Stimulated activated CD8-positive, alpha-beta memory T cell treated with anti-CD3 and anti-CD28 coated beads, Interleukin-2, amount 100 ng/mL, for 1 hour (primary cell): ENCODE data around the gene TRIM51.
"Not testable (repeated sequence)": the region's sequence is repeated elsewhere in the genome, so short reads cannot be mapped to it uniquely, and the experiment has no call there.

Experiments used
- DNase-seq, 2 donors: peaks; one replicate each; pipeline ENCODE4 v3.0.0-alpha.2; 2020; ENCODE audit warnings: low read depth in 2 of 2

Gene TRIM51, protein sequence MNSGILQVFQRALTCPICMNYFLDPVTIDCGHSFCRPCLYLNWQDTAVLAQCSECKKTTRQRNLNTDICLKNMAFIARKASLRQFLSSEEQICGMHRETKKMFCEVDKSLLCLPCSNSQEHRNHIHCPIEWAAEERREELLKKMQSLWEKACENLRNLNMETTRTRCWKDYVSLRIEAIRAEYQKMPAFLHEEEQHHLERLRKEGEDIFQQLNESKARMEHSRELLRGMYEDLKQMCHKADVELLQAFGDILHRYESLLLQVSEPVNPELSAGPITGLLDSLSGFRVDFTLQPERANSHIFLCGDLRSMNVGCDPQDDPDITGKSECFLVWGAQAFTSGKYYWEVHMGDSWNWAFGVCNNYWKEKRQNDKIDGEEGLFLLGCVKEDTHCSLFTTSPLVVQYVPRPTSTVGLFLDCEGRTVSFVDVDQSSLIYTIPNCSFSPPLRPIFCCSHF

DNA sequence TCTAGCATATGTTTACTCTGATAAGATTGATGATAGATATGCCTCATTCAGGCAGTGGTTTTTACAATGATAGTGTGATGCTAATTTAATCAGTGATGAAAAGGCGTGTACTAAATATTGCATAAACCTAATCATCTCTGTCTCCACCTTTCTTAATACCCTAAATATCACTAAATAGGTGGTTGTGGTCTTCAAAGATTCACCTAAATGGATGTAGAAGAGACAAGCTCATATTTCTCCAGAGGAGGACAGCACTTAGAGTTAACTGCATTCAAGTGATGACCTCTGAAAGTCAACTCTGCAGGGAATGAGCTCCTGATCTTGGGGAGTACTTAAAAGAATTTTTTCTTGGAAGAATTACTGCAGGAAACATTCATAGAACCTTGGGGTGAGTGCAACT, at the start of gene TRIM51:
Gene TRIM51 (plus strand): TSS at position 301 of the 400 bp plus-strand sequence. CDS start 2,132 bp downstream, outside the sequence.
- not testable (repeated sequence) for DNase-seq

DNA sequence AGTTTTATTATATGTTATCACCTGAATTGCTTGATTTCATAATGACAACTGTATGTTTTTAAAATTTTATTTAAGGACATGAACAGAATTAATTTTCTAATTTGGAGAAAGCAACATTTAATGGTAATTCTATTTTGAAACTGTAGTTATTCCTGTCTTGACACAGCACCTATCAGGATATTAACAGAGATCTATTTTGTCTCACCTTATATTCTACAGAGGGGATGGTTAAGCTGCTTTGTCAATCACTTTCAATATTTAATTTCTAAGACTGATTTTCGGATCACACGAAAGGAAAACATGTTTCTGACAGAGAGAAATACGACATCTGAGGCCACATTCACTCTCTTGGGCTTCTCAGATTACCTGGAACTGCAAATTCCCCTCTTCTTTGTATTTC, 44.6 kb upstream of the TRIM51 start, which contains the start of gene OR5D16:
Gene OR5D16 (plus strand): TSS at position 301 of the 400 bp plus-strand sequence. CDS start 0 bp downstream, at position 301.
- no peak for DNase-seq

DNA sequence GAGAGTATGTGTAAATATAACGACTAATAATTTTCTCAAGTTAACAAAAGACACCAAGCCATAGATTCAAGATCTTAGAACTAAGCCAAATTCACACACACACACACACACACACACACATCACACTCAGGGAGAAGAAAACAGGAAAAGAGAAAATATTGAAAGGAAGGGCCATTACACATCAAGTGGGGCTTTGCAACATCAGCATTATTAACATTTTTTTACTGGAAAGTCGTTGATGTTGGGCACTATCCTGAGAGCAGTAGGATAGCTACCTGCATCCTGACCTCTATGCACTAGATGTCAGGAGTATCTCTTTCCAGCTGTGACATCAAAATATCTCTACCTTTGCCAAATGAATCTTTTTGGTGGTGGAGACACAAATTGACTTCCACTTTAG, 35.6 kb upstream of the TRIM51 start:
- DNase-seq, result no peak

DNA sequence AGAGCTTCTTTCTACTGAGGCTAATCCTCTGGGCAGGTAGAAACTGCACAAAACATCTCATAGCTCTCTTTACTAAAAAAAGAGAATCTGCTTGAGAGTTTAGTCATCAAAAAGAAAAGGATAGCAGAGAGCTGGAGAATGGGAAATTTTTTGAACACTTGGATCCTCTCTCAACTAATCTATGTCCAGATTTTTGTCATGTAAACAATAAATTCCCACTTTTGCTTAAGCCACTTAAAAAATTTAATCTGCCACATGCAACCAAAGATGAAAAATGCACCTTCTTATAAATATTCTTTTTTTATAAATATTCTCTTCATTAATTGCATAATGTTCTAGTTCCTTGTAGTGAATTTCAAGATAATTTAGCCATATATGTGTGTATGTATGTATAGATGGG, 34.1 kb upstream of the TRIM51 start:
- DNase-seq, result no peak

DNA sequence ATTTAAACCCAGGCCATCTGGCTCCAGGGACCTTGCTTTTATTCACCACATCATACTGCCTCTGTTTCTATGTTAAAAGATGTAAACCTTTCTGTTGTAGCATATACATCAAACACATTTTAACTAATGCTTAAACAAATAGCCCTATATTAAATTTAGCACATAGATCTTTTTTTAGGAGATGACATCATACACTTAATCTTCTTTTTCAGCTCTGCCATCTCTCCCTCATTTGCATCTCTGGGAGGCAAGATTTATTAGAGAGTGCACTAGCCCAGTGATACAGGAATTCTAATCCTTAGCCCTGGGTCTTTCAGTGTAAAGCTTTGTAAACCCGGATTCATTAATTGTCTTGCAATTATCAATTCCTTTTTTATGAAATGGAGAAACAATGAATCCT, 31.0 kb upstream of the TRIM51 start:
- no peak for DNase-seq

DNA sequence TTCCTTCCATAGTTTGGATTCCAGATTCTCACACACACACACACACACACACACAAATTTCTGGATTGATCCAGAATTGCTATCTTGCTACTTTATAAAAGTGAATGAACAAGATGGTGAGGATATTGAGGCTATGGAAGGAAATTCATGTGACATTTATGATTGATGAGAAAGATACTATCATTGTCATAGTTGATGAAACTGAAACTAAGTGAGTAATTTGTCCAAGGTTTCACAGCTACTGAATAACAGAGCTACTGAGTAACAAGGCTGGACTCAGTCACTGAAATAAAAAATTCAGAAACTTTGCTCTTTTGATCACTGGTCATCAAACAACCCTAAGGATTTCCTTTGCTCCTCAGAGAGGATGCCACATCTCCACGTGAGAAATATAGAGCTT, 28.4 kb upstream of the TRIM51 start:
- DNase-seq, result no peak

GRCh38 chr11:55867354-55867753, 15.7 kb upstream of the TRIM51 start:
- not testable (repeated sequence) for DNase-seq

GRCh38 chr11:55872731-55873130, 10.4 kb upstream of the TRIM51 start:
- DNase-seq, result not testable (repeated sequence)

GRCh38 chr11:55873146-55873545, 10.0 kb upstream of the TRIM51 start:
- not testable (repeated sequence) for DNase-seq

DNA sequence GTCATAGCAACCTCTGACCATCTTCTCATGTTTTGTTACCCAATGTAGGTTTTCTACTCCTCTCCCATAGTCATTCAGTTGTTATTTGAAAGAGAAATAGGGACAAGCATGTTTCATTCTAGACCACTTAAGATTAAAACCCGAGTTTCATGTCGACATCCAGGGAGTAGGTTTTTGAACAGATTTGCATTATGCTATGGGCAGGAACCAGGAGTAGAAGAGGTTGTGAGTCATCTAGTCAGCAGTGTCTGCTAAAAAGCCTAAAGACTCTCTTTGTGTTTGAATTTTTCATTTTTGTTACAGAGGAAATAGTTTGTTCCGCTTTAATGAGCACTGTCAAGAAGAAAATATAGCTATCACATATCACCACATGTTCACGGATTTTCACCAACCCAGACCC, 1.9 kb downstream of the TRIM51 start:
- not testable (repeated sequence) for DNase-seq

DNA sequence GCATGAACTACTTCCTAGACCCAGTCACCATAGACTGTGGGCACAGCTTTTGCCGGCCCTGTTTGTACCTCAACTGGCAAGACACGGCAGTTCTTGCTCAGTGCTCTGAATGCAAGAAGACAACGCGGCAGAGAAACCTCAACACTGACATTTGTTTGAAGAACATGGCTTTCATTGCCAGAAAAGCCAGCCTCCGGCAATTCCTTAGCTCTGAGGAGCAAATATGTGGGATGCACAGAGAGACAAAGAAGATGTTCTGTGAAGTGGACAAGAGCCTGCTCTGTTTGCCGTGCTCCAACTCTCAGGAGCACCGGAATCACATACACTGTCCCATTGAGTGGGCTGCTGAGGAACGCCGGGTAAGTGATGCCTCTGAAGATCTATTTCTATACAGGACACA, 2.4 kb downstream of the TRIM51 start:
- DNase-seq, result not testable (repeated sequence)

GRCh38 chr11:55895216-55895615, 12.1 kb downstream of the TRIM51 start:
- DNase-seq, result no peak

GRCh38 chr11:55902308-55902707, 19.2 kb downstream of the TRIM51 start:
- no peak for DNase-seq

DNA sequence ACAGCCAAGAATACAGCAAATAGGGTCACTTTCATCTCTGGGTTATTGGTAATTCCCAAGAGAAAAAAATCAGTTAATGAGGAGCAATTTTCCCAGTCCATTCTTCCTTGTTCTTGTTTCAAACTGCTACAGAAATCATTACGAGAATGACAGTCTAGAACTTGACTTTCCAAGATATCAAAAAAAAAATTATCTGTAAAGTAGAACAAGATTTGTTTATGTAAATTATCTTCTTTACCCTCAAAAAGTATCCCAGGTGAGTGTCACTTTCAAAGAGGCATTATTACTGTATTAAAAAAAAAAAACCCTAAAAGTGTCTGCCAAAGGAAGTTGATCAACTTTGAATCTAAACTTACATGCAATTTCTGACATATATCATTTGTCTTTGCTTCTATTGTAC, 31.4 kb downstream of the TRIM51 start, which contains the start of gene OR5W2:
Gene OR5W2 (minus strand): TSS at position 101 of the 400 bp plus-strand sequence. CDS start 0 bp downstream, at position 101.
- DNase-seq, result no peak

GRCh38 chr11:55920537-55920936, 37.4 kb downstream of the TRIM51 start:
- DNase-seq, result no peak

DNA sequence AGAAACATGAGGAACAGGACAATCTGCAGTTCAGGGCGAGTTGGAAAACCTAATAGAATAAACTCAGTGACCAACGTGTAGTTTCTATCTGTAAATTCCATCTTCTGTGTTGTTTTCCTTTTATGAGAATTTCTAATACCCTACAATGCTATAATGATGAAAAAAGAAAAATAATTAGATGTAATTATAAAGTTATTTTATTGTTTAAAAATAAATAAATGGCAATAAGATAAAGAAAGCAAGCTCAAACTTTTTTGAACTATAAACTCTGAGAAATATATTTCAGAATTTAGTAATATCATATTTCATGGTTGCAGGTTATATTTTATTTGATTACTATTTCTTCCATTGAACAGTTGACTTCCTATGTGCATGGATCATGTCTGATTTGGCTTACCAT, 53.2 kb downstream of the TRIM51 start, which contains the start of gene OR5I1:
Gene OR5I1 (minus strand): TSS at position 101 of the 400 bp plus-strand sequence. CDS start 0 bp downstream, at position 101.
- DNase-seq, result no peak
